Mesothelial cell of epicardium (in vitro differentiated cells): ENCODE data around the gene XPNPEP3. TPM values are rescaled to one million over a fixed set of nuclear protein-coding genes. Genes with fewer than 3 reads are reported as not detected.

ENCODE experiments used
- DNase-seq, 2 experiments: peaks; one replicate each; pipeline ENCODE4 v3.0.0; 2021; ENCODE audit warnings: low spot score in 2 of 2; ENCODE audit not compliant: unreplicated experiment in 2 of 2
- H3K27ac Mint-ChIP-seq: 2 replicates; pipeline ENCODE4 v1.8.0; 2021; ENCODE audit warnings: mixed read lengths
- H3K27me3 Mint-ChIP-seq: 2 replicates; pipeline ENCODE4 v1.8.0; 2021; ENCODE audit warnings: low read depth, mixed read lengths
- H3K36me3 Mint-ChIP-seq: 2 replicates; pipeline ENCODE4 v1.8.0; 2021; ENCODE audit warnings: mixed read lengths
- H3K4me1 Mint-ChIP-seq: 2 replicates; pipeline ENCODE4 v1.8.0; 2021; ENCODE audit warnings: mixed read lengths
- H3K4me3 Mint-ChIP-seq: 2 replicates; pipeline ENCODE4 v1.8.0; 2021; ENCODE audit warnings: mild to moderate bottlenecking, moderate library complexity, mixed read lengths
- H3K9me3 Mint-ChIP-seq: 2 replicates; pipeline ENCODE4 v1.8.0; 2021; ENCODE audit warnings: mixed read lengths
- total RNA-seq: library from RNA; stranded (reverse); gene quantifications from 3 replicates; pipeline ENCODE4 v1.2.1, GENCODE V29; 2021
- TF ChIP-seq, protein P1 (sequence below): fragments of 200-600 bp; sonication (generic); IDR thresholded peaks from one replicate; pipeline ENCODE4 v1.5.0; 2021; ENCODE audit warnings: antibody characterized with exemption; ENCODE audit not compliant: unreplicated experiment

The XPNPEP3 gene
- total RNA-seq, 1 donor from 2014 or later, result 21.2 TPM

GRCh38 chr22:40877488-40877887 is 20.5 kb downstream of the XPNPEP3 start:
- Mint-ChIP-seq H3K27me3 (no peaks in the 10 kb centered on the region), H3K27ac (peak overlapping the region; percentile 14), H3K9me3 (no peaks in the 10 kb centered on the region), H3K4me1 (no peaks in the 10 kb centered on the region), H3K4me3 (no peak overlapping the region), H3K36me3 (peaks cover 9% of the 10 kb centered on the region)
- TF ChIP-seq, protein P1, sequence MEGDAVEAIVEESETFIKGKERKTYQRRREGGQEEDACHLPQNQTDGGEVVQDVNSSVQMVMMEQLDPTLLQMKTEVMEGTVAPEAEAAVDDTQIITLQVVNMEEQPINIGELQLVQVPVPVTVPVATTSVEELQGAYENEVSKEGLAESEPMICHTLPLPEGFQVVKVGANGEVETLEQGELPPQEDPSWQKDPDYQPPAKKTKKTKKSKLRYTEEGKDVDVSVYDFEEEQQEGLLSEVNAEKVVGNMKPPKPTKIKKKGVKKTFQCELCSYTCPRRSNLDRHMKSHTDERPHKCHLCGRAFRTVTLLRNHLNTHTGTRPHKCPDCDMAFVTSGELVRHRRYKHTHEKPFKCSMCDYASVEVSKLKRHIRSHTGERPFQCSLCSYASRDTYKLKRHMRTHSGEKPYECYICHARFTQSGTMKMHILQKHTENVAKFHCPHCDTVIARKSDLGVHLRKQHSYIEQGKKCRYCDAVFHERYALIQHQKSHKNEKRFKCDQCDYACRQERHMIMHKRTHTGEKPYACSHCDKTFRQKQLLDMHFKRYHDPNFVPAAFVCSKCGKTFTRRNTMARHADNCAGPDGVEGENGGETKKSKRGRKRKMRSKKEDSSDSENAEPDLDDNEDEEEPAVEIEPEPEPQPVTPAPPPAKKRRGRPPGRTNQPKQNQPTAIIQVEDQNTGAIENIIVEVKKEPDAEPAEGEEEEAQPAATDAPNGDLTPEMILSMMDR, result no peak
- DNase-seq, result no peak

GRCh38 chr22:40878922-40879321 is 22.0 kb downstream of the XPNPEP3 start:
- Mint-ChIP-seq H3K4me3 (no peak overlapping the region), H3K36me3 (peaks cover 12% of the 10 kb centered on the region)

DNA sequence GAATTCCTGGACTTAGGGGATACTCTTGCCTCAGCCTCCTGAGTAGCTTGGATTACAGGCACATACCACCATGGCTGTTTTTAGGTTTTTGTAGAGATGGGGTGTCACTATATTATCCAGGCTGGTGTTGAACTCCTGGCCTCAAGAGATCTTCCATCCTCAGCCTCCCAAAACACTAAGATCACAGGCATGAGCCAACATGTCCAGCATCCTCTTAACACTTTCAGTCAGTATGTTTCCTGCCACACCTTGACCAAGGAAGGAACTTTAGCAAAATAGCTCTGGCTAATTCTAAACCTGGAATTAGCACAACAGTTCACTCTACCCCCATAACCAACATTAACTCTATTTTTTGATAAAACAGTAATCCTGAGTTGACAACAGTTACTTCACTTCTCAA is 32.2 kb downstream of the XPNPEP3 start:
- no peaks in the 10 kb centered on the region for H3K27me3 Mint-ChIP-seq
- H3K4me1 Mint-ChIP-seq, result no peaks in the 10 kb centered on the region
- no peak for DNase-seq
- no peak overlapping the region for H3K4me3 Mint-ChIP-seq
- no peak overlapping the region for H3K27ac Mint-ChIP-seq
- TF ChIP-seq, protein P1, result no peak
- peaks cover 33% of the 10 kb centered on the region for H3K36me3 Mint-ChIP-seq
- H3K9me3 Mint-ChIP-seq, result no peaks in the 10 kb centered on the region

More at GRCh38 chr22:40878922-40879321, 22.0 kb downstream of the XPNPEP3 start:
- H3K9me3 Mint-ChIP-seq, result no peaks in the 10 kb centered on the region
- H3K27ac Mint-ChIP-seq, result no peak overlapping the region
- no peaks in the 10 kb centered on the region for H3K27me3 Mint-ChIP-seq
- TF ChIP-seq, protein P1, result no peak
- no peak for DNase-seq
- no peaks in the 10 kb centered on the region for H3K4me1 Mint-ChIP-seq

DNA sequence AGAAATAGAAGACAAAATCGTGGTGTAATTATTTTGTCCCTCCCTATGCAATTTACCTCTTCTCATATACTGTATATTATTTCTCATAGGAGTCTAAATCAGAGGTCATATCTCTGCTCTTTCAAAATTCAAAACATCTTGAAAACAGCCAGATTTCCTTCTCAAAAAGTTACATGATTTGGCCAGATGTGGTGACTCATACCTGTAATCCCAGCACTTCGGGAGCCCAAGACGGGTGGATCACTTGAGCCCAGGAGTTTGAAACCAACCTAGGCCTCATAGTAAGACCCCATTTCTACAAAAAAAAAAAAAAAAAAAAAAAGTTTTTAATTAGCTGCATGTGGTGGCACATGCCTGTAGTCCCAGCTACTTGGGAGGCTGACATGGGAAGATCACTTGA is 33.9 kb downstream of the XPNPEP3 start:
- H3K4me3 Mint-ChIP-seq, result no peak overlapping the region

DNA sequence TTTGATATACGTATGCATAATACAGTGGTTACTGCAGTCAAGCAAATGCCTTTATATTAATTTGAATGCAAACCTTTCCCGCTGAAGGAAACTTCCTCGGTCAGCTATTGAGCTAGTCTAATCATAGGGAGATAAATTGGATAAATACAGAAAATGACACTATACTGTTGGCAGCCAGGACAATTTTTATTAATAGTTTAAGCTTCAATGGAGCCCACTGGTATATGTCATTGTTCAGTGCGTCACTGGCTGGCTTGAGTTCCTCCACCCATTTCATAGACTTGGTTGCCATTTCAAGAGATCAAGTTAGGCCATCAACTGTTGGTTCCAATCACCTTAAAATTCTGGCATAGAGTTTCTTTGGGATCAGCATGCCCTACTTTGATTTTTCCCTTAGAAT is 37.5 kb downstream of the XPNPEP3 start:
- Mint-ChIP-seq H3K27ac (no peak overlapping the region), H3K9me3 (no peaks in the 10 kb centered on the region), H3K36me3 (peaks cover 11% of the 10 kb centered on the region), H3K4me1 (peaks cover 2% of the 10 kb centered on the region), H3K27me3 (no peaks in the 10 kb centered on the region), H3K4me3 (no peak overlapping the region)
- no peak for DNase-seq
- TF ChIP-seq, protein P1, result no peak

More for the DNA sequence above, 33.9 kb downstream of the XPNPEP3 start:
- H3K27ac Mint-ChIP-seq, result no peak overlapping the region
- no peaks in the 10 kb centered on the region for H3K27me3 Mint-ChIP-seq
- DNase-seq, result no peak
- no peaks in the 10 kb centered on the region for H3K9me3 Mint-ChIP-seq
- H3K36me3 Mint-ChIP-seq, result peaks cover 33% of the 10 kb centered on the region
- no peaks in the 10 kb centered on the region for H3K4me1 Mint-ChIP-seq
- TF ChIP-seq, protein P1, result no peak

- no peak for DNase-seq
Observed at GRCh38 chr22:40898850-40899357, 42.0 kb downstream of the XPNPEP3 start.

More at GRCh38 chr22:40898850-40899357, 42.0 kb downstream of the XPNPEP3 start:
- Mint-ChIP-seq H3K27me3 (no peaks in the 10 kb centered on the region), H3K9me3 (no peaks in the 10 kb centered on the region), H3K27ac (no peak overlapping the region), H3K4me1 (peaks cover 2% of the 10 kb centered on the region), H3K4me3 (no peak overlapping the region), H3K36me3 (peaks cover 11% of the 10 kb centered on the region)
- TF ChIP-seq, protein P1, result no peak
